ENCODE measurements around the gene NPAS3.

NPAS3 gene

GRCh38 chr14:33733310-33733709, 794.6 kb downstream of the NPAS3 start:
- DNase-seq: no peak

- no peak for DNase-seq
Measured at GRCh38 chr14:33733721-33734120, 795.0 kb downstream of the NPAS3 start.

- DNase-seq: no peak
Measured at GRCh38 chr14:33734387-33734786, 795.7 kb downstream of the NPAS3 start.

GRCh38 chr14:33736299-33736825, 797.7 kb downstream of the NPAS3 start:
- DNase-seq: no peak

- no peak for DNase-seq
Measured at GRCh38 chr14:33736979-33737378, 798.3 kb downstream of the NPAS3 start.

GRCh38 chr14:33737446-33737845, 798.8 kb downstream of the NPAS3 start:
- no peak for DNase-seq

- no peak for DNase-seq
Measured at GRCh38 chr14:33738029-33738428, 799.4 kb downstream of the NPAS3 start.

- no peak for DNase-seq
Measured at GRCh38 chr14:33738491-33738890, 799.8 kb downstream of the NPAS3 start.

- DNase-seq: no peak
Measured at GRCh38 chr14:33740531-33740930, 801.9 kb downstream of the NPAS3 start.

- DNase-seq: no peak
Measured at GRCh38 chr14:33742166-33742565, 803.5 kb downstream of the NPAS3 start.

GRCh38 chr14:33745163-33745562, 806.5 kb downstream of the NPAS3 start:
- no peak for DNase-seq

- DNase-seq: no peak
Measured at GRCh38 chr14:33747749-33748148, 809.1 kb downstream of the NPAS3 start.

GRCh38 chr14:33754261-33754660, 815.6 kb downstream of the NPAS3 start:
- DNase-seq: no peak

- no peak for DNase-seq
Measured at GRCh38 chr14:33755358-33755757, 816.7 kb downstream of the NPAS3 start.

- DNase-seq: no peak
Measured at GRCh38 chr14:33756833-33757232, 818.2 kb downstream of the NPAS3 start.

- no peak for DNase-seq
Measured at GRCh38 chr14:33758547-33758946, 819.9 kb downstream of the NPAS3 start.

GRCh38 chr14:33762161-33762851, 823.6 kb downstream of the NPAS3 start:
- no peak for DNase-seq

- no peak for DNase-seq
Measured at GRCh38 chr14:33764876-33765650, 826.4 kb downstream of the NPAS3 start.

GRCh38 chr14:33767586-33768457, 829.1 kb downstream of the NPAS3 start:
- DNase-seq: no peak

- no peak for DNase-seq
Measured at GRCh38 chr14:33768458-33768830, 829.8 kb downstream of the NPAS3 start.

GRCh38 chr14:33773205-33774030, 834.7 kb downstream of the NPAS3 start:
- no peak for DNase-seq

- no peak for DNase-seq
Measured at GRCh38 chr14:33774161-33774560, 835.5 kb downstream of the NPAS3 start.
